SU-DHL-6 (cell line): Measurements from ENCODE around the gene DUSP9.
"Not testable (repeated sequence)": the region's sequence is repeated elsewhere in the genome, so short reads cannot be mapped to it uniquely, and the experiment has no call there.

ENCODE experiments used
- H2AFZ ChIP-seq: fragments of 200-600 bp; sonication (generic); 2 replicates; pipeline ENCODE4 v1.6.1; 2014; ENCODE audit warnings: low read depth, mild to moderate bottlenecking, moderate library complexity, mixed read lengths, antibody characterized with exemption, low read length; ENCODE audit not compliant: severe bottlenecking
- H3F3A ChIP-seq: fragments of 200-600 bp; shearing (Covaris generic); 2 replicates; pipeline ENCODE4 v1.6.0; 2016; ENCODE audit warnings: antibody characterized with exemption, mild to moderate bottlenecking; ENCODE audit not compliant: insufficient read depth
- H3K27ac ChIP-seq: fragments of 200-600 bp; sonication (generic); 2 replicates; pipeline ENCODE4 v1.5.1; 2016; ENCODE audit warnings: low read depth, mild to moderate bottlenecking, low read length, moderate library complexity, mixed read lengths
- H3K27me3 ChIP-seq: fragments of 200-600 bp; sonication (generic), shearing (Covaris generic); 2 replicates; pipeline ENCODE4 v1.6.0; 2014; ENCODE audit warnings: mild to moderate bottlenecking, low read length
- H3K36me3 ChIP-seq: fragments of 200-600 bp; sonication (generic); 2 replicates; pipeline ENCODE4 v1.6.1; 2014; ENCODE audit warnings: mild to moderate bottlenecking, low read length, mixed read lengths
- H3K4me2 ChIP-seq: fragments of 300-600, 200-600 bp; shearing (Covaris generic), sonication (generic); 2 replicates; pipeline ENCODE4 v1.6.0; 2014; ENCODE audit warnings: low read length, low read depth, mild to moderate bottlenecking; ENCODE audit not compliant: poor library complexity, severe bottlenecking
- H3K4me3 ChIP-seq: fragments of 200-600 bp; sonication (generic); 2 replicates; pipeline ENCODE4 v1.5.1; 2014; ENCODE audit warnings: antibody characterized with exemption, low read length, mild to moderate bottlenecking, mixed read lengths; ENCODE audit not compliant: insufficient read depth, poor library complexity, severe bottlenecking
- H3K79me2 ChIP-seq: fragments of 200-600 bp; sonication (generic); 2 replicates; pipeline ENCODE4 v1.6.1; 2014; ENCODE audit warnings: mild to moderate bottlenecking, low read length, moderate library complexity; ENCODE audit not compliant: insufficient read depth
- H3K9ac ChIP-seq: fragments of 200-600 bp; sonication (generic); 2 replicates; pipeline ENCODE4 v1.7.0; 2014; ENCODE audit warnings: mild to moderate bottlenecking, low read length
- H3K9me2 ChIP-seq: fragments of 200-600 bp; sonication (generic); replicated peaks from 2 replicates; pipeline ENCODE4 v1.6.1; 2014; ENCODE audit warnings: low read length; ENCODE audit not compliant: insufficient read depth
- H3K9me3 ChIP-seq: fragments of 200-600 bp; sonication (generic); 2 replicates; pipeline ENCODE4 v1.6.1; 2014; ENCODE audit warnings: low read length, mixed read lengths; ENCODE audit not compliant: insufficient read depth
- H4K20me1 ChIP-seq: fragments of 200-600 bp; sonication (generic); 2 replicates; pipeline ENCODE4 v1.6.1; 2014; ENCODE audit warnings: low read depth, mild to moderate bottlenecking, antibody characterized with exemption, low read length, moderate library complexity, mixed read lengths
- EZH2phosphoT487 ChIP-seq: fragments of 200-600 bp; sonication (generic), shearing (Covaris generic); conservative IDR thresholded peaks from 2 replicates; pipeline ENCODE4 v1.6.1; 2018; ENCODE audit warnings: mild to moderate bottlenecking, antibody characterized with exemption, low read length, moderate library complexity, mixed read lengths
- TF ChIP-seq, protein P1 (sequence below): fragments of 200-600 bp; sonication (generic); IDR thresholded peaks from one replicate; pipeline ENCODE4 v1.5.1; 2017; ENCODE audit warnings: antibody characterized with exemption, mild to moderate bottlenecking, low read length, moderate library complexity; ENCODE audit not compliant: insufficient read depth, poor library complexity, severe bottlenecking

The DUSP9 gene

DNA sequence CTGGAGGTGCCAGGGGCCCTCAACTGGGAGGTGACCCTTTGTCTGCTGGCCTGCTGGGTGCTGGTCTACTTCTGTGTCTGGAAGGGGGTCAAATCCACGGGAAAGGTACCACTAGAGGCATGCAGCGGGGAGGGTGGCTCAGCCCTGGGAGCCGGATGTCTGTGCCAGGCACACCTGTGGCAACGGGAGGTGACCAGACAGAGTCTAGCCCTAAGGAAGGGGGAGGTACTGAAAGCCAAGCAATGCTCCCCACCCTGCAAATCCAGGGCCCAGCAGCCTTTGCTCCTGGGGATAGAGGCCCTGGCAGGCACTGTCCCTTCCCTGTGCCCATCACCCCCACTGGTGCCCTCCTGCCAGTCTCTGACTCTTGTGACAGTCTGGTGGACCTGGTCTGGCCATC, 45.0 kb downstream of the DUSP9 start:
- Histone ChIP-seq H4K20me1 (no peaks in the 10 kb centered on the region), H3K9me3 (no peaks in the 10 kb centered on the region), H3F3A (no peaks in the 10 kb centered on the region), H3K27me3 (no peaks in the 10 kb centered on the region), H3K4me3 (no peak overlapping the region), H3K9me2 (no peaks in the 10 kb centered on the region), H3K36me3 (no peaks in the 10 kb centered on the region), H3K79me2 (no peaks in the 10 kb centered on the region), H3K9ac (no peak overlapping the region), H3K4me2 (no peak overlapping the region), H3K27ac (no peak overlapping the region), H2AFZ (no peak overlapping the region)
- no peak for TF ChIP-seq EZH2phosphoT487
- TF ChIP-seq, protein P1, sequence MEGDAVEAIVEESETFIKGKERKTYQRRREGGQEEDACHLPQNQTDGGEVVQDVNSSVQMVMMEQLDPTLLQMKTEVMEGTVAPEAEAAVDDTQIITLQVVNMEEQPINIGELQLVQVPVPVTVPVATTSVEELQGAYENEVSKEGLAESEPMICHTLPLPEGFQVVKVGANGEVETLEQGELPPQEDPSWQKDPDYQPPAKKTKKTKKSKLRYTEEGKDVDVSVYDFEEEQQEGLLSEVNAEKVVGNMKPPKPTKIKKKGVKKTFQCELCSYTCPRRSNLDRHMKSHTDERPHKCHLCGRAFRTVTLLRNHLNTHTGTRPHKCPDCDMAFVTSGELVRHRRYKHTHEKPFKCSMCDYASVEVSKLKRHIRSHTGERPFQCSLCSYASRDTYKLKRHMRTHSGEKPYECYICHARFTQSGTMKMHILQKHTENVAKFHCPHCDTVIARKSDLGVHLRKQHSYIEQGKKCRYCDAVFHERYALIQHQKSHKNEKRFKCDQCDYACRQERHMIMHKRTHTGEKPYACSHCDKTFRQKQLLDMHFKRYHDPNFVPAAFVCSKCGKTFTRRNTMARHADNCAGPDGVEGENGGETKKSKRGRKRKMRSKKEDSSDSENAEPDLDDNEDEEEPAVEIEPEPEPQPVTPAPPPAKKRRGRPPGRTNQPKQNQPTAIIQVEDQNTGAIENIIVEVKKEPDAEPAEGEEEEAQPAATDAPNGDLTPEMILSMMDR, result no peak

DNA sequence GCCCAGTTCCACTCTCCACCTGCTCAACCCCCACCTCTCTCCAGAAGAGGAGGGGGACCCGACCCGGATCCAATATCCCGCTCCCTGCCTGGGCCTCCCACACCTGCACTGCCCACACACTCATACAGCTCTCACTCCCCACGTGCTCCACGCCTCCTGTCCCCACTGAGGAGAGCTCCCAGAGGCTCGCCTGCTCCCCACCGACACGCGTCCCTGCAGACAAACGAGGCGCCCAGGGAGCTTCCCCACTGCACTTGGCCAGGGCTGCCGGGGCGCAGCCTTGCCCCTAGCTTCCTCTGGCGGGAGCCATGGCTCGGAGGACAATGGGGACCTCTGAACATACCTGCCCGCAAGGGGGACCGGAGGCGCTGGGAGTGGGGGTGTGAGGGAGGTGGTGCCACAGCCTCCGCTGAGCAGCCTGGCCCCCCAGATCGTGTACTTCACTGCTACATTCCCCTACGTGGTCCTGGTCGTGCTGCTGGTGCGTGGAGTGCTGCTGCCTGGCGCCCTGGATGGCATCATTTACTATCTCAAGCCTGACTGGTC, 45.7 kb downstream of the DUSP9 start:
- H3K36me3 ChIP-seq, result no peaks in the 10 kb centered on the region
- no peak overlapping the region for H3K4me3 ChIP-seq
- TF ChIP-seq, protein P1, result no peak
- TF ChIP-seq EZH2phosphoT487, result no peak
- H3K9ac ChIP-seq, result no peak overlapping the region
- H3K9me2 ChIP-seq, result no peaks in the 10 kb centered on the region
- H3K27me3 ChIP-seq, result no peaks in the 10 kb centered on the region
- no peaks in the 10 kb centered on the region for H3F3A ChIP-seq
- no peaks in the 10 kb centered on the region for H3K9me3 ChIP-seq
- H2AFZ ChIP-seq, result no peak overlapping the region
- no peaks in the 10 kb centered on the region for H4K20me1 ChIP-seq
- no peak overlapping the region for H3K27ac ChIP-seq
- no peak overlapping the region for H3K4me2 ChIP-seq
- no peaks in the 10 kb centered on the region for H3K79me2 ChIP-seq

DNA sequence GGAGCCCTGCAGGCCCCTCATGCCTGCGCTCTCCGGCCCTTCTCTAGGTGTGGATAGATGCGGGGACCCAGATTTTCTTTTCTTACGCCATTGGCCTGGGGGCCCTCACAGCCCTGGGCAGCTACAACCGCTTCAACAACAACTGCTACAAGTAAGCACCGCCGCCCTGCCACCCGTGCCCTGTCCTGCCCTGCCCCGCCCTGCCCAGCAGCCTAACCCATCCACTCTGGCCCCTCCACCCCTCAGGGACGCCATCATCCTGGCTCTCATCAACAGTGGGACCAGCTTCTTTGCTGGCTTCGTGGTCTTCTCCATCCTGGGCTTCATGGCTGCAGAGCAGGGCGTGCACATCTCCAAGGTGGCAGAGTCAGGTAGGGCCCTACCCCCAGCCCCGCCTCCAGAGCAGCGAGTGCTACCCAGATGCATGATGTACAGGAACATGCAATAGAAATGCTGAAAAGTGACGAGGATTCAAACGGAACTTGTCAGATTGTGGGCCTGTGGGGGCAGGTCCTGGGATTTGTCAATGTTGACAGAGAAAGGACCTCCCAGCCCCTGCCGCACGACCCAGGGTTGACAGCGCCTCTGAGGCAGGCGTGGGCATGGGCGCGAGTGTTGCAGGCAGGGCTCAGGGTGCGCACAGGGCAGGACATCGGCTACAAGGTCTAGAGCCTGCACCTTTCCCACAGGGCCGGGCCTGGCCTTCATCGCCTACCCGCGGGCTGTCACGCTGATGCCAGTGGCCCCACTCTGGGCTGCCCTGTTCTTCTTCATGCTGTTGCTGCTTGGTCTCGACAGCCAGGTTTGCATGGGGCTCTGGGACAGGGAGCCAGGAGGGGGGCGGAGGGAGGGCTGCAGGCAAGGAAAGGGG, 46.4 kb downstream of the DUSP9 start:
- H3K27me3 ChIP-seq, result no peaks in the 10 kb centered on the region
- no peaks in the 10 kb centered on the region for H3K9me2 ChIP-seq
- no peak overlapping the region for H3K4me2 ChIP-seq
- TF ChIP-seq EZH2phosphoT487, result no peak
- TF ChIP-seq, protein P1, result no peak
- no peaks in the 10 kb centered on the region for H3F3A ChIP-seq
- no peaks in the 10 kb centered on the region for H3K36me3 ChIP-seq
- H3K27ac ChIP-seq, result no peak overlapping the region
- no peaks in the 10 kb centered on the region for H3K79me2 ChIP-seq
- H4K20me1 ChIP-seq, result no peaks in the 10 kb centered on the region
- H3K4me3 ChIP-seq, result no peak overlapping the region
- no peak overlapping the region for H3K9ac ChIP-seq
- H3K9me3 ChIP-seq, result no peaks in the 10 kb centered on the region
- H2AFZ ChIP-seq, result no peak overlapping the region

DNA sequence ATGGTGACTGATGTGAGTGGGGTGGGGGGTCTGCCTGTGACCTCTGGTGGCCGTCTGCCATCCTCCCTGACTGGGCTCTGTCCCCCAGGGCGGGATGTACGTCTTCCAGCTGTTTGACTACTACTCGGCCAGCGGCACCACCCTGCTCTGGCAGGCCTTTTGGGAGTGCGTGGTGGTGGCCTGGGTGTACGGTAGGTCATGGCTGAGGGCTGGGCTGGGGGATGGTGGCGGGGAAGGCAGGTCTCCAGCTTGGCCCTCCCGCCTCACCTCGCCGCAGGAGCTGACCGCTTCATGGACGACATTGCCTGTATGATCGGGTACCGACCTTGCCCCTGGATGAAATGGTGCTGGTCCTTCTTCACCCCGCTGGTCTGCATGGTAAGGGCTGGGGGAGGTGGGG, 47.3 kb downstream of the DUSP9 start:
- H2AFZ ChIP-seq, H3K9me2 ChIP-seq, H3K79me2 ChIP-seq, H3K9me3 ChIP-seq, H3K27ac ChIP-seq, H3K9ac ChIP-seq, H3K4me3 ChIP-seq, H3K27me3 ChIP-seq, H3F3A ChIP-seq, H3K36me3 ChIP-seq, H4K20me1 ChIP-seq, H3K4me2 ChIP-seq: not testable (repeated sequence)
